Measurements from ENCODE around the gene ABCC1. TPM values are rescaled to one million over a fixed set of nuclear protein-coding genes. Genes with fewer than 3 reads are reported as not detected.
A peak's percentile ranks its signal among the peaks of the same experiment; 100 is the strongest.

Gene ABCC1
- total RNA-seq, 4 donors from 2014 or later = 17.3 to 105 (median 28.3) TPM

DNA sequence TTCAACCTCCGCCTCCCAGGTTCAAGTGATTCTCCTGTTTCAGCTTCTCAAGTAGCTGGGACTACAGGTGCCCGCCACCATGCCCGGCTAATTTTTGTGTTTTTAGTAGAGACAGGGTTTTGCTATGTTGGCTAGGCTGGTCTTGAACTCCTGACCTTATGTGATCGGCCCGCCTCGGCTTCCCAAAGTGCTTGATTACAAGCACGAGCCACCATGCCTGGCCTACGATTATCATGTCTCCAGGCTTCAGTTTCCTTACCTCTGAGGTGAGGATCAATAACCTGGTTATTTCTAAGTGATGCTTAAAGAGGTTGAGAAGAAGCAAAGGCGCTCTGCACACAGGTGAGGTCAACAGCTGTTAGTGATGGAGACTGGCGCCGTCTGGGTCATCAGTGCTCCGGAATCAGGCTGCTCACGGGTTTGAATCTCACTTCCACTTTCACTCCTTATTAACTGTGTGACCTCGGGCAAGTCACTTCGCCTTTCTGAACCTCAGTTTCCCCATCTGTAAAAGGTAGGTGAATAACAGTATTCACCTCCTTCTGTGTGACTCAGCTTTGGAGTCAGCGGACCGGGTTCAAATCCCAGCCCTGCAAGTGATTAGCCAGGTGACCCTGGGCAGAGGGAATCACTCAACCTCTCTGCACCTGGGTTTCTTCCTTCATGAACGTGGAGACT, 745 bp upstream of the ABCC1 start:
- Histone ChIP-seq H3K4me3 (peak overlapping the region; percentile 61 to 91 (median 78)), H3K4me1 (peaks cover 0 to 25% (median 10%) of the 10 kb centered on the region in 4 donors), H3K27ac (peak overlapping the region; percentile 77 to 95 (median 86)), H3K36me3 (no peaks in the 10 kb centered on the region), H3K27me3 (no peaks in the 10 kb centered on the region), H3K9me3 (no peaks in the 10 kb centered on the region)
- DNase-seq = peak in 2 of 3 donors; percentile 67 to 70
- TF ChIP-seq, protein P1, sequence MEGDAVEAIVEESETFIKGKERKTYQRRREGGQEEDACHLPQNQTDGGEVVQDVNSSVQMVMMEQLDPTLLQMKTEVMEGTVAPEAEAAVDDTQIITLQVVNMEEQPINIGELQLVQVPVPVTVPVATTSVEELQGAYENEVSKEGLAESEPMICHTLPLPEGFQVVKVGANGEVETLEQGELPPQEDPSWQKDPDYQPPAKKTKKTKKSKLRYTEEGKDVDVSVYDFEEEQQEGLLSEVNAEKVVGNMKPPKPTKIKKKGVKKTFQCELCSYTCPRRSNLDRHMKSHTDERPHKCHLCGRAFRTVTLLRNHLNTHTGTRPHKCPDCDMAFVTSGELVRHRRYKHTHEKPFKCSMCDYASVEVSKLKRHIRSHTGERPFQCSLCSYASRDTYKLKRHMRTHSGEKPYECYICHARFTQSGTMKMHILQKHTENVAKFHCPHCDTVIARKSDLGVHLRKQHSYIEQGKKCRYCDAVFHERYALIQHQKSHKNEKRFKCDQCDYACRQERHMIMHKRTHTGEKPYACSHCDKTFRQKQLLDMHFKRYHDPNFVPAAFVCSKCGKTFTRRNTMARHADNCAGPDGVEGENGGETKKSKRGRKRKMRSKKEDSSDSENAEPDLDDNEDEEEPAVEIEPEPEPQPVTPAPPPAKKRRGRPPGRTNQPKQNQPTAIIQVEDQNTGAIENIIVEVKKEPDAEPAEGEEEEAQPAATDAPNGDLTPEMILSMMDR (IDR thresholded peaks at IDR 0.05) = no peak
- no peak for TF ChIP-seq POLR2A (IDR thresholded peaks at IDR 0.05)

DNA sequence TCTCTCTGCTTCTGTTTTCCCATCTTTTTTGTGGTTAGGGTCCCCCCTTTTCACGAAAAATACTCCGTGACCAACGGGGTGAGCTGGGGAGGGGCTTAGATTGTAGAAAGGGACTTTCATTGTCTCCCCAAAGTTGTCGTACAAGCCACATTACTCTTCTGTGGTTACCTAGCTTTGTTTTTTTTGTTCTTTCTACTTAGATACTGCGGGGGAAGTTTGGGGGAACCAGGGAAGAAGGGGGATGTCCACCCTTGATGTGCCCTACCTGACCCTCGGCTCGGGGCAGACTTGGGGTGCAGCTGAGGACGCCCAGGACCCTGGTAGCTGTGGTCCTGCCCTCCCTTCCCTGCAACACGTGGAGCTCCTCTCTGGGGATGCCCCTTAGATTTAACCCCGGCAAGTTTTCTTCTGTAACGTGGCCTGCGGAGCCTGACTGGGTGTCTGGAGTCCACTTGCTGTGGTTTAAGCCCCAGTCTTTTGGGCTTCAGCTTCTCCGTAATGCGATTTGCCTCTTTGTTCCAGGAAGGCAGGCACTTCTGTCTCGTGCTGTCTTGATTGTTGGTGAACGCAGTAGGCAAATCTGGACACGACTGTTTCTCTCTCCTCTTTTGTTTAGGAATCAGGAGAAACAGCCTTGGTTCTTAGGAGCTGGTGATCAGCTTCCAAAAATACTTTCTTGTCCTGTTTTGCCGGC, 892 bp downstream of the ABCC1 start:
- Histone ChIP-seq H3K9me3 (no peaks in the 10 kb centered on the region), H3K4me3 (peak overlapping the region; percentile 84 to 98 (median 94)), H3K4me1 (peaks cover 0 to 25% (median 10%) of the 10 kb centered on the region in 4 donors), H3K36me3 (no peaks in the 10 kb centered on the region), H3K27ac (peak overlapping the region; percentile 77 to 95 (median 86)), H3K27me3 (no peaks in the 10 kb centered on the region)
- TF ChIP-seq POLR2A (IDR thresholded peaks at IDR 0.05) = no peak
- TF ChIP-seq, protein P1 (IDR thresholded peaks at IDR 0.05) = no peak
- DNase-seq = peak in 2 of 3 donors; percentile 36 to 58

DNA sequence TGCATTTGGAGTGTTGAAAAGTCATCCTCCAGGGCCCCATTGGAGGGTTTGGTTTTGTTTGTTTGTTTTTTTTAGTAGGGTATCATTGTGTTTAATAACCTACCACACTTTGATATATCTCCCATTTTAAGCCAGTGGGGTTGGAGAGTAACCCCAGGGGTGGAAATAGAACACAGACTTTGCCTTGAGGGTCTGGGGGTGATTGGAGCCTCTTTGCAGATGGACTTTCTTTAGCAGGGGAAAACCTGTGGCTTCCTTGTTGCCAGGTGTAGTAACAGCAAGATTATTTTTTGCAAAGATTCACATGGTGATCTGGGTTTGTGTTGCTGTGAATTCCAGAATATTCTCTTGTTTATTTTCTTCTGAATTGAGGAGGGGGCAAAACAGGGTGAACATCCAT, 1.5 kb downstream of the ABCC1 start:
- Histone ChIP-seq H3K4me3 (peak overlapping the region; percentile 84 to 98 (median 94)), H3K36me3 (no peaks in the 10 kb centered on the region), H3K9me3 (no peaks in the 10 kb centered on the region), H3K27me3 (no peaks in the 10 kb centered on the region), H3K4me1 (peaks cover 0 to 25% (median 10%) of the 10 kb centered on the region in 4 donors), H3K27ac (peak overlapping the region; percentile 77 to 95 (median 86))
- no peak for DNase-seq
- TF ChIP-seq, protein P1 (IDR thresholded peaks at IDR 0.05) = no peak
- no peak for TF ChIP-seq POLR2A (IDR thresholded peaks at IDR 0.05)

DNA sequence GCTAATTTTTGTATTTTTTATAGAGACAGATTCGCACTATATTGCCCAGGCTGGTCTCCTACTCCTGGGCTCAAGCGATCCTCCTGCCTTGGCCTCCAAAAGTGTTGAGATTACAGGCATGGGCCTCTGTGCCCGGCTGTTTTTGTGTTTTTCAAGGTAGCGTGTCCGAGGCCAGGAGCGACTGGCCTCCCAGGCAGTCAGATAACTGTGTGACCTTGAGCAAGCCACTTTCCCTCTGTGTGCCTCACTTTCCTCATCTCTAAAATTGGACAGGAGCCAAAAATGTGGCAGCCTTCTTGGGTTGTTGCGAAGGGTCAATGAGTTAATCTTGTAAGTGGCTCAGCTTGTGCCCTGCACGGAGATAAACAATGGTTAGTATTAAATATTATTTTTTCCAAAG, 2.4 kb downstream of the ABCC1 start:
- DNase-seq = no peak
- no peak overlapping the region for H3K4me3 ChIP-seq
- TF ChIP-seq, protein P1 (IDR thresholded peaks at IDR 0.05) = no peak
- no peak for TF ChIP-seq POLR2A (IDR thresholded peaks at IDR 0.05)
- H3K4me1 ChIP-seq = peaks cover 0 to 25% (median 10%) of the 10 kb centered on the region in 4 donors
- H3K36me3 ChIP-seq = no peaks in the 10 kb centered on the region
- peak overlapping the region in 3 of 4 donors; percentile 17 to 95 (median 41) for H3K27ac ChIP-seq
- H3K27me3 ChIP-seq = no peaks in the 10 kb centered on the region
- no peaks in the 10 kb centered on the region for H3K9me3 ChIP-seq

DNA sequence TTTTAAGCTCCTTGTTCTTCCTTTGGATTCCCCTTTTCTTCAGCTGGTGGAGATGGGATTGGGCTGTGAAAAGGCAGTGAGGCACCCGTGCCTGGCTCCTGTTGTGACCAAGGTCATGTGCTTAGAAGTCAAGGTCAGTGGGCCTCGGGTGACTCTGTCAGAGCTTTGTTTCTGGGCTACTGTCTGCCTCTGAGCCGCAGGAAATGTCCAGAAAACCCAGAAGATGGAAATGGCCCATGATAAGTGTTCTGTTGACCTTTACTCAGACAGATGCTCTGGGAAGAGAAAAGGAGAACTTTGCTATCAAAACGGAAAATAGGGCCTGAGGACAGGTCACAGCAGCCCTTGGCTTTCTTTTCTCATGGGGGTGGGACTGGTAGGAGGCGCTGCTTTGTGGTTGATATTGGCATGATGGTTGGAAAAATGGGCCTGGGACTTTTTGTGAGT, 2.9 kb downstream of the ABCC1 start:
- Histone ChIP-seq H3K27ac (peak overlapping the region in 3 of 4 donors; percentile 17 to 95 (median 41)), H3K9me3 (no peaks in the 10 kb centered on the region), H3K4me1 (peaks cover 0 to 25% (median 10%) of the 10 kb centered on the region in 4 donors), H3K4me3 (no peak overlapping the region), H3K36me3 (no peaks in the 10 kb centered on the region), H3K27me3 (no peaks in the 10 kb centered on the region)
- TF ChIP-seq, protein P1 (IDR thresholded peaks at IDR 0.05) = no peak
- no peak for TF ChIP-seq POLR2A (IDR thresholded peaks at IDR 0.05)
- no peak for DNase-seq

All from Peyer's patch (tissue), 4 donors.